HG03108 (cell line): ENCODE measurements around the gene SUPT6H.

Experiments
- ATAC-seq: cut with Tn5 transposase; IDR thresholded peaks from one replicate; pipeline ENCODE4 v1.9.1; 2021; ENCODE audit warnings: moderate library complexity; ENCODE audit not compliant: unreplicated experiment

SUPT6H gene

GRCh38 chr17:28700278-28700677, 38.3 kb downstream of the SUPT6H start:
- no peak for ATAC-seq

- no peak for ATAC-seq
These were observed 39.0 kb downstream of the SUPT6H start for GRCh38 chr17:28700830-28701492.

- no peak for ATAC-seq
These were observed 40.2 kb downstream of the SUPT6H start for GRCh38 chr17:28702026-28702751.

- ATAC-seq = no peak
These were observed 40.7 kb downstream of the SUPT6H start for GRCh38 chr17:28702752-28703150.

GRCh38 chr17:28703552-28704218, 41.7 kb downstream of the SUPT6H start:
- no peak for ATAC-seq

- ATAC-seq = no peak
These were observed 42.3 kb downstream of the SUPT6H start for GRCh38 chr17:28704219-28704858.

- ATAC-seq = no peak
These were observed 43.2 kb downstream of the SUPT6H start for GRCh38 chr17:28705074-28705659.

- ATAC-seq = no peak
These were observed 43.8 kb downstream of the SUPT6H start for GRCh38 chr17:28705728-28706334.

- no peak for ATAC-seq
These were observed 44.7 kb downstream of the SUPT6H start for GRCh38 chr17:28706471-28707338.

GRCh38 chr17:28707339-28707720, 45.3 kb downstream of the SUPT6H start:
- no peak for ATAC-seq

- ATAC-seq = peak; percentile 64
These were observed 49.1 kb downstream of the SUPT6H start for GRCh38 chr17:28710861-28711722.

- ATAC-seq = no peak
These were observed 49.7 kb downstream of the SUPT6H start, which contains the start of gene PROCA1 for GRCh38 chr17:28711723-28712031. PROCA1 (minus strand) TSS chr17:28711888; CDS start chr17:28711660, 228 bp downstream.

GRCh38 chr17:28712032-28712704, 50.2 kb downstream of the SUPT6H start:
- no peak for ATAC-seq

GRCh38 chr17:28712705-28713415, 50.9 kb downstream of the SUPT6H start:
- ATAC-seq = no peak

- no peak for ATAC-seq
These were observed 52.3 kb downstream of the SUPT6H start for GRCh38 chr17:28714281-28714680.

- ATAC-seq = no peak
These were observed 53.2 kb downstream of the SUPT6H start for GRCh38 chr17:28715217-28715616.

GRCh38 chr17:28716740-28717577, 55.0 kb downstream of the SUPT6H start:
- no peak for ATAC-seq
